ENCODE data around the gene SLC1A4.

DNA sequence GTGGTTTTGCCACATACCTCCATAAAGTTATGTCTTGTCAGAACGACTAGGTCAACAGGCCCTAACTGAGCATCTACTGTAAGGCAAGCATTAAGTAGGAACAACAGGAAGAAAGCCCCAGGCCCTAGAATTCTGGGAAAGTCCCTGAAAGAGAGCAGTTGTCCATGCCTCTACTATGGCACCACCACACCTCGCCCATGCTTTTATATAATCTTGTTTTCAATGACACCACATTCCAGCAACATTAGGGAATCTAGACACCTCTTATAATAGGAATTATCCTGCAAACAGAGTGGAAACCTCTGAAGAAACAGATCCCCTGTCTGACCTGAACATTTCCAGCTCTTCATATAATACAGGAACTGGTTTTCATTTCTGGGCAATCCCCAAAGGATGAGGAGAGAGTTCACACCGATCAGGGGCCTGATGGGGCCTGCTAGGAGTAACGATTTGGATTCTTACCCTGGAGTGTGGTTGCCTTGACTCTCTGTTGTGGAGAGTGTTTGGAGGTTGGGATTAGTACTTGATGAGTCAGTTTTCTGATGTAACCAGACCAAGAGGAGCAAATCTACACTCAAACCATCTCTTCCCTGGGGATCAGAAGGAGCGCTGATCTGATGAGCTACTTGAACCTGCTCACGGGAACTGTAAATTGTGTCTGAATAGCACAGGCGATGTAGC lies 35.1 kb downstream of the SLC1A4 start:
- no peak for TF ChIP-seq EP300 (conservative IDR thresholded peaks at IDR 0.05; ENCODE audit: poor library complexity, severe bottlenecking)
- TF ChIP-seq RAD21 (conservative IDR thresholded peaks at IDR 0.05) = no peak
- TF ChIP-seq, protein P1, sequence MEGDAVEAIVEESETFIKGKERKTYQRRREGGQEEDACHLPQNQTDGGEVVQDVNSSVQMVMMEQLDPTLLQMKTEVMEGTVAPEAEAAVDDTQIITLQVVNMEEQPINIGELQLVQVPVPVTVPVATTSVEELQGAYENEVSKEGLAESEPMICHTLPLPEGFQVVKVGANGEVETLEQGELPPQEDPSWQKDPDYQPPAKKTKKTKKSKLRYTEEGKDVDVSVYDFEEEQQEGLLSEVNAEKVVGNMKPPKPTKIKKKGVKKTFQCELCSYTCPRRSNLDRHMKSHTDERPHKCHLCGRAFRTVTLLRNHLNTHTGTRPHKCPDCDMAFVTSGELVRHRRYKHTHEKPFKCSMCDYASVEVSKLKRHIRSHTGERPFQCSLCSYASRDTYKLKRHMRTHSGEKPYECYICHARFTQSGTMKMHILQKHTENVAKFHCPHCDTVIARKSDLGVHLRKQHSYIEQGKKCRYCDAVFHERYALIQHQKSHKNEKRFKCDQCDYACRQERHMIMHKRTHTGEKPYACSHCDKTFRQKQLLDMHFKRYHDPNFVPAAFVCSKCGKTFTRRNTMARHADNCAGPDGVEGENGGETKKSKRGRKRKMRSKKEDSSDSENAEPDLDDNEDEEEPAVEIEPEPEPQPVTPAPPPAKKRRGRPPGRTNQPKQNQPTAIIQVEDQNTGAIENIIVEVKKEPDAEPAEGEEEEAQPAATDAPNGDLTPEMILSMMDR (IDR thresholded peaks at IDR 0.05; ENCODE audit: poor library complexity, severe bottlenecking) = no peak
- TF ChIP-seq EZH2 (IDR thresholded peaks at IDR 0.05; ENCODE audit: borderline replicate concordance, insufficient read depth, low read length, poor library complexity, severe bottlenecking) = no peak
- no peak for TF ChIP-seq SMC3 (conservative IDR thresholded peaks at IDR 0.05; ENCODE audit: poor library complexity)
- no peak for TF ChIP-seq TAF1 (IDR thresholded peaks at IDR 0.05; ENCODE audit: low read depth)
- TF ChIP-seq POLR2AphosphoS5 (IDR thresholded peaks at IDR 0.05) = no peak
- no peak for TF ChIP-seq MXI1 (conservative IDR thresholded peaks at IDR 0.05; ENCODE audit: poor library complexity, severe bottlenecking)
- TF ChIP-seq REST (IDR thresholded peaks at IDR 0.05; ENCODE audit: borderline replicate concordance) = no peak

All from neural cell (in vitro differentiated cells).